Mucosa of descending colon (tissue), 3 donors: ENCODE results near the gene LHCGR. TPM values are rescaled to one million over a fixed set of nuclear protein-coding genes. Genes with fewer than 3 reads are reported as not detected.
"Not testable (repeated sequence)": the region's sequence is repeated elsewhere in the genome, so short reads cannot be mapped to it uniquely, and the experiment has no call there.

Source experiments
- ATAC-seq: fragments of 200-7000 bp; cut with Tn5 transposase; one replicate; pipeline ENCODE4 v1.9.1; 2020; ENCODE audit warnings: mild to moderate bottlenecking, moderate library complexity
- DNase-seq, 3 donors: peaks; one replicate each; pipeline ENCODE4 v3.0.0-alpha.2; 2020
- H3K36me3 ChIP-seq: fragments of 200-600 bp; one replicate; pipeline ENCODE4 v1.8.0; 2021; ENCODE audit warnings: low read depth, mild to moderate bottlenecking
- H3K4me1 ChIP-seq: fragments of 200-600 bp; one replicate; pipeline ENCODE4 v1.8.0; 2021; ENCODE audit warnings: low read depth, mild to moderate bottlenecking
- H3K4me3 ChIP-seq: fragments of 200-600 bp; one replicate; pipeline ENCODE4 v1.8.0; 2021; ENCODE audit warnings: mild to moderate bottlenecking
- H3K9me3 ChIP-seq: fragments of 200-600 bp; one replicate; pipeline ENCODE4 v1.8.0; 2021; ENCODE audit warnings: mild to moderate bottlenecking
- CTCF ChIP-seq: fragments of 200-600 bp; IDR thresholded peaks from one replicate; pipeline ENCODE4 v1.8.0; 2022; ENCODE audit warnings: antibody characterized with exemption, mild to moderate bottlenecking
- intact Hi-C, 2 donors: fragments of 100-400 bp; cut with DNase I in 1 of 2; cut with micrococcal nuclease in 1 of 2; formaldehyde crosslinking; loops; one replicate each; pipeline versions ENCODE4 v1.11.0 to v1.11.1; 2022; cut with DNase I, micrococcal nuclease
- total RNA-seq, 3 donors: library from RNA; stranded (reverse); fragmentation: NEBNext Ultra II Directional in 2 of 3; extraction: Animal tissue kit (Norgen Biotek cat#: 25700) in 2 of 3; gene quantifications; one replicate each; pipeline versions ENCODE4 v1.2.1 to v1.2.4, GENCODE V29; 2021 to 2023
- donor health status: DM: no; HTN: no; CAD: no; lungs with moderate emphysema.
- donor health status: DM: no; HTN: no; CAD: no.
- donor health status: DM: no; HTN: yes; CAD: no.

Gene LHCGR
- total RNA-seq, 3 donors from 2014 or later = not detected

GRCh38 chr2:48711343-48711742 lies 44.2 kb downstream of the LHCGR start:
- H3K4me1 ChIP-seq = peaks cover 14% of the 10 kb centered on the region
- DNase-seq = no peak
- TF ChIP-seq CTCF = no peak
- H3K9me3 ChIP-seq = no peaks in the 10 kb centered on the region
- intact Hi-C loops = no loop called here
- no peak overlapping the region for H3K4me3 ChIP-seq
- H3K36me3 ChIP-seq = no peaks in the 10 kb centered on the region
- no peak for ATAC-seq

- DNase-seq (no peak), ATAC-seq (no peak)
- Histone ChIP-seq H3K4me3 (no peak overlapping the region), H3K36me3 (no peaks in the 10 kb centered on the region), H3K9me3 (no peaks in the 10 kb centered on the region), H3K4me1 (no peaks in the 10 kb centered on the region)
- intact Hi-C loops = no loop called here
- no peak for TF ChIP-seq CTCF
Measured at GRCh38 chr2:48709096-48710034, 46.2 kb downstream of the LHCGR start.

- TF ChIP-seq CTCF = no peak
- ATAC-seq = peak; percentile 80
- intact Hi-C loops = no loop called here
- no peaks in the 10 kb centered on the region for H3K36me3 ChIP-seq
- H3K4me3 ChIP-seq = no peak overlapping the region
- H3K4me1 ChIP-seq = no peaks in the 10 kb centered on the region
- no peaks in the 10 kb centered on the region for H3K9me3 ChIP-seq
- DNase-seq = peak; percentile 56 to 73 (median 59)
Measured at GRCh38 chr2:48707466-48707865, 48.1 kb downstream of the LHCGR start.

- intact Hi-C loops, ATAC-seq, H3K9me3 ChIP-seq, H3K4me1 ChIP-seq, H3K36me3 ChIP-seq, DNase-seq, H3K4me3 ChIP-seq: not testable (repeated sequence)
Measured at GRCh38 chr2:48703621-48704020, 51.9 kb downstream of the LHCGR start.

GRCh38 chr2:48699348-48699930 lies 56.1 kb downstream of the LHCGR start:
- no peaks in the 10 kb centered on the region for H3K9me3 ChIP-seq
- DNase-seq = no peak
- no peaks in the 10 kb centered on the region for H3K4me1 ChIP-seq
- no peak for TF ChIP-seq CTCF
- no peak for ATAC-seq
- H3K4me3 ChIP-seq = no peak overlapping the region
- H3K36me3 ChIP-seq = no peaks in the 10 kb centered on the region
- intact Hi-C loops = no loop called here

GRCh38 chr2:48696881-48697280 lies 58.6 kb downstream of the LHCGR start:
- no peak for ATAC-seq
- no peaks in the 10 kb centered on the region for H3K9me3 ChIP-seq
- no peak overlapping the region for H3K4me3 ChIP-seq
- DNase-seq = no peak
- no peaks in the 10 kb centered on the region for H3K4me1 ChIP-seq
- intact Hi-C loops = no loop called here
- no peaks in the 10 kb centered on the region for H3K36me3 ChIP-seq
- no peak for TF ChIP-seq CTCF
